H9 (cell line): Measurements from ENCODE around the gene PRKAG1. TPM values are rescaled to one million over a fixed set of nuclear protein-coding genes. Genes with fewer than 3 reads are reported as not detected.

Experiments
- DNase-seq: peaks from one replicate; pipeline ENCODE4 v3.0.0-alpha.2; 2017
- H2AFZ ChIP-seq: one replicate; pipeline ENCODE4 v1.6.1; 2013; ENCODE audit warnings: mild to moderate bottlenecking, low read length, control low read depth, moderate library complexity
- H2AK5ac ChIP-seq: 2 replicates; pipeline ENCODE4 v1.6.1; 2013; ENCODE audit warnings: low read length, control low read depth, mixed read lengths; ENCODE audit not compliant: insufficient read length
- H2BK120ac ChIP-seq: one replicate; pipeline ENCODE4 v1.6.1; 2013; ENCODE audit warnings: low read depth, mild to moderate bottlenecking, low read length, control low read depth, inconsistent platforms; ENCODE audit not compliant: poor library complexity, severe bottlenecking
- H2BK12ac ChIP-seq: 2 replicates; pipeline ENCODE4 v1.6.1; 2013; ENCODE audit warnings: low read length, control low read depth, mixed read lengths, low read depth; ENCODE audit not compliant: insufficient read length
- H2BK15ac ChIP-seq: 2 replicates; pipeline ENCODE4 v1.6.1; 2013; ENCODE audit warnings: low read depth, low read length, control low read depth
- H2BK20ac ChIP-seq: one replicate; pipeline ENCODE4 v1.6.1; 2013; ENCODE audit warnings: low read depth, mild to moderate bottlenecking, low read length, control low read depth, inconsistent platforms; ENCODE audit not compliant: poor library complexity, severe bottlenecking
- H2BK5ac ChIP-seq: 2 replicates; pipeline ENCODE4 v1.6.1; 2013; ENCODE audit warnings: low read length, control low read depth, mixed read lengths; ENCODE audit not compliant: insufficient read length
- H3K14ac ChIP-seq: 2 replicates; pipeline ENCODE4 v1.6.1; 2013; ENCODE audit warnings: low read length, control low read depth; ENCODE audit not compliant: insufficient read depth
- H3K18ac ChIP-seq: 2 replicates; pipeline ENCODE4 v1.6.1; 2013; ENCODE audit warnings: low read depth, mild to moderate bottlenecking, mixed read lengths, low read length, control low read depth; ENCODE audit not compliant: insufficient read length
- H3K23ac ChIP-seq: 2 replicates; pipeline ENCODE4 v1.6.1; 2013; ENCODE audit warnings: low read length, control low read depth, mixed read lengths, low read depth; ENCODE audit not compliant: insufficient read length
- H3K23me2 ChIP-seq: 2 replicates; pipeline ENCODE4 v1.6.1; 2013; ENCODE audit warnings: low read depth, mild to moderate bottlenecking, mixed read lengths, low read length, control low read depth; ENCODE audit not compliant: insufficient read length, poor library complexity, severe bottlenecking
- H3K27ac ChIP-seq: 2 replicates; pipeline ENCODE4 v1.5.1; 2013; ENCODE audit warnings: low read length, control low read depth, mixed read lengths, low read depth; ENCODE audit not compliant: insufficient read length
- H3K27me3 ChIP-seq: 2 replicates; pipeline ENCODE4 v1.6.1; 2013; ENCODE audit warnings: low read length, control low read depth, inconsistent platforms; ENCODE audit not compliant: insufficient read depth
- H3K4ac ChIP-seq: 2 replicates; pipeline ENCODE4 v1.6.1; 2013; ENCODE audit warnings: low read depth, mild to moderate bottlenecking, control low read depth, inconsistent platforms, low read length, moderate library complexity
- H3K4me1 ChIP-seq: 2 replicates; pipeline ENCODE4 v1.6.1; 2013; ENCODE audit warnings: low read length, control low read depth, inconsistent platforms; ENCODE audit not compliant: insufficient read depth
- H3K4me2 ChIP-seq: 2 replicates; pipeline ENCODE4 v1.6.1; 2013; ENCODE audit warnings: low read length, control low read depth, mixed read lengths; ENCODE audit not compliant: insufficient read length, insufficient read depth
- H3K56ac ChIP-seq: 2 replicates; pipeline ENCODE4 v1.6.1; 2013; ENCODE audit warnings: low read depth, mild to moderate bottlenecking, mixed read lengths, low read length, control low read depth; ENCODE audit not compliant: insufficient read length
- H3K79me1 ChIP-seq: 2 replicates; pipeline ENCODE4 v1.6.1; 2013; ENCODE audit warnings: low read depth, mild to moderate bottlenecking, moderate library complexity, low read length, control low read depth, inconsistent platforms; ENCODE audit not compliant: insufficient read depth, poor library complexity, severe bottlenecking
- H3K79me2 ChIP-seq: 2 replicates; pipeline ENCODE4 v1.6.1; 2013; ENCODE audit warnings: low read length, control low read depth, inconsistent platforms; ENCODE audit not compliant: insufficient read depth
- H3K9ac ChIP-seq: 2 replicates; pipeline ENCODE4 v1.6.1; 2013; ENCODE audit warnings: low read length, control low read depth, mixed read lengths; ENCODE audit not compliant: insufficient read length; ENCODE audit errors: extremely low read depth
- H3K9me3 ChIP-seq: one replicate; pipeline ENCODE4 v1.6.1; 2013; ENCODE audit warnings: low read depth, low read length, inconsistent platforms; ENCODE audit not compliant: control insufficient read depth
- H3T11ph ChIP-seq: one replicate; pipeline ENCODE4 v1.6.1; 2013; ENCODE audit warnings: mild to moderate bottlenecking, low read length, control low read depth, inconsistent platforms
- H4K20me1 ChIP-seq: one replicate; pipeline ENCODE4 v1.6.1; 2013; ENCODE audit not compliant: control insufficient read depth, insufficient read length, insufficient read depth
- H4K5ac ChIP-seq: 2 replicates; pipeline ENCODE4 v1.6.1; 2013; ENCODE audit warnings: low read depth, mild to moderate bottlenecking, mixed read lengths, low read length, control low read depth; ENCODE audit not compliant: insufficient read length
- H4K8ac ChIP-seq: replicated peaks from 2 replicates; pipeline ENCODE4 v1.6.1; 2013; ENCODE audit warnings: low read length, control low read depth, mixed read lengths, low read depth; ENCODE audit not compliant: insufficient read length
- H4K91ac ChIP-seq: 2 replicates; pipeline ENCODE4 v1.6.1; 2013; ENCODE audit warnings: low read depth, mild to moderate bottlenecking, moderate library complexity, mixed read lengths, low read length, control low read depth; ENCODE audit not compliant: insufficient read length
- H3K27ac Mint-ChIP-seq, 3 experiments: 2 replicates in 2 of 3; 3 replicates in 1 of 3; pipeline ENCODE4 v1.8.0; 2020 to 2021; ENCODE audit warnings: mixed read lengths in 3 of 3, mild to moderate bottlenecking in 1 of 3, moderate library complexity in 1 of 3
- H3K27me3 Mint-ChIP-seq: 2 replicates; pipeline ENCODE4 v1.8.0; 2021; ENCODE audit warnings: low read depth, mild to moderate bottlenecking, moderate library complexity, mixed read lengths
- H3K36me3 Mint-ChIP-seq, 3 experiments: 2 replicates in 2 of 3; 3 replicates in 1 of 3; pipeline ENCODE4 v1.8.0; 2020 to 2021; ENCODE audit warnings: low read depth in 3 of 3, mixed read lengths in 3 of 3; ENCODE audit not compliant: insufficient read depth in 1 of 3
- H3K4me1 Mint-ChIP-seq, 2 experiments: 2 replicates each; pipeline ENCODE4 v1.8.0; 2020; ENCODE audit warnings: mixed read lengths in 2 of 2
- H3K4me3 Mint-ChIP-seq, 2 experiments: 2 replicates in 1 of 2; 3 replicates in 1 of 2; pipeline ENCODE4 v1.8.0; 2020 to 2021; ENCODE audit warnings: mild to moderate bottlenecking in 2 of 2, mixed read lengths in 2 of 2, moderate library complexity in 1 of 2
- H3K9me3 Mint-ChIP-seq, 2 experiments: 2 replicates in 1 of 2; 3 replicates in 1 of 2; pipeline ENCODE4 v1.8.0; 2020; ENCODE audit warnings: mild to moderate bottlenecking in 2 of 2, mixed read lengths in 2 of 2, moderate library complexity in 1 of 2
- WGBS: extraction: QIAGEN DNeasy Blood & Tissue Kit; methylation state at CpG from one replicate; pipeline ENCODE4 v1.1.7; 2013; ENCODE audit warnings: missing lambda C conversion rate, low lambda C conversion rate, mixed read lengths; ENCODE audit not compliant: insufficient read length; ENCODE audit errors: extremely low coverage; 5-methylcytosine and 5-hydroxymethylcytosine counted together
- total RNA-seq: library from RNA; stranded (reverse); gene quantifications from 2 replicates; pipeline ENCODE4 v1.2.1, GENCODE V29; 2021
- TF ChIP-seq, protein P1 (sequence below): fragments of 200-600 bp; sonication (generic); conservative IDR thresholded peaks from 3 replicates; pipeline ENCODE4 v1.8.0; 2021; ENCODE audit warnings: antibody characterized with exemption, mild to moderate bottlenecking

Gene PRKAG1
- total RNA-seq, 1 experiment from 2014 or later, result 34.8 TPM

DNA sequence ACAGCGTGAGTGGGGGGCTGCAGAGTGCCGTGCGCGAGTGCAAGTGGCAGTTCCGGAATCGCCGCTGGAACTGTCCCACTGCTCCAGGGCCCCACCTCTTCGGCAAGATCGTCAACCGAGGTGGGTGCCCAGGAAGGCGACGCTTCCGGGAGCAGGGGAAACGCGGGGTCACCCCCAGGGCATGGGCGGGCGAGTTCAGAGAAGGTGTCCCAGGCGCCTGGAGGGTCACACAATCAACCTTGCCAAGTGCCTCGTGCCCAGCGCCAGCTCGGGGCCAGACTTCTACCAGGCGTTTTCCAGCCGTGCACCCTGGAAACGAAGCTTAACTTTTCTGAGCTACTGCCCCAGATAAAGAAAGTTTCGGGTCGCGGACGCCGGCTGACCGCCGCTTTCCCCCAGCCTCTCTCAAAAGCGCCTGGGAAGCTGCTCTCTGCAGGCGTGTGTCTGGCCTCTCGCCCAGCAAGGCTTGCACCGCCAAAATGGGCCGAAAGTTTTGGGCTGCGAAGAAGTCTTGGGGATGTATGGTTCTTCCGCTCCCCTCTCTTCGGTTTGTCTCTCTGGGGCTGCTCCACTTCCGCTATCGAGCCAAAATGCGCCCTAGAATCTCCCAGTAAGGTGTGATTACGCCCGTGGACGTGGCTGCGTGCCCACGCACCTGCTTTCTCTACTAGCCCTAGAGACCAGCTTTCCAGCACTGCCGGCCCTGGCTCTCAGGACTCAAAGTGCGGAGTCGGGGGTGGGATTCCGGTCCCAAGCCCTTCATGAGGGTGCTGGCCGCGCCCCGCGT lies 38.8 kb downstream of the PRKAG1 start:
- no peaks in the 10 kb centered on the region for H3K79me1 ChIP-seq
- Mint-ChIP-seq H3K4me3 (peak overlapping the region; percentile 49 to 75), H3K36me3 (no peaks in the 10 kb centered on the region; a peak in 1 of 7 replicates), H3K4me1 (peaks cover 25 to 37% of the 10 kb centered on the region in 2 experiments), H3K9me3 (peaks cover 3 to 9% of the 10 kb centered on the region in 2 experiments; a peak in 4 of 5 replicates), H3K27me3 (peaks cover 99% of the 10 kb centered on the region), H3K27ac (no peak overlapping the region)
- no peak overlapping the region for H3K14ac ChIP-seq
- H4K91ac ChIP-seq, result no peak overlapping the region
- H3K4ac ChIP-seq, result no peak overlapping the region
- H3K56ac ChIP-seq, result no peak overlapping the region
- no peak overlapping the region for H4K5ac ChIP-seq
- H2BK12ac ChIP-seq, result no peak overlapping the region
- TF ChIP-seq, protein P1, sequence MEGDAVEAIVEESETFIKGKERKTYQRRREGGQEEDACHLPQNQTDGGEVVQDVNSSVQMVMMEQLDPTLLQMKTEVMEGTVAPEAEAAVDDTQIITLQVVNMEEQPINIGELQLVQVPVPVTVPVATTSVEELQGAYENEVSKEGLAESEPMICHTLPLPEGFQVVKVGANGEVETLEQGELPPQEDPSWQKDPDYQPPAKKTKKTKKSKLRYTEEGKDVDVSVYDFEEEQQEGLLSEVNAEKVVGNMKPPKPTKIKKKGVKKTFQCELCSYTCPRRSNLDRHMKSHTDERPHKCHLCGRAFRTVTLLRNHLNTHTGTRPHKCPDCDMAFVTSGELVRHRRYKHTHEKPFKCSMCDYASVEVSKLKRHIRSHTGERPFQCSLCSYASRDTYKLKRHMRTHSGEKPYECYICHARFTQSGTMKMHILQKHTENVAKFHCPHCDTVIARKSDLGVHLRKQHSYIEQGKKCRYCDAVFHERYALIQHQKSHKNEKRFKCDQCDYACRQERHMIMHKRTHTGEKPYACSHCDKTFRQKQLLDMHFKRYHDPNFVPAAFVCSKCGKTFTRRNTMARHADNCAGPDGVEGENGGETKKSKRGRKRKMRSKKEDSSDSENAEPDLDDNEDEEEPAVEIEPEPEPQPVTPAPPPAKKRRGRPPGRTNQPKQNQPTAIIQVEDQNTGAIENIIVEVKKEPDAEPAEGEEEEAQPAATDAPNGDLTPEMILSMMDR, result no peak
- no peak overlapping the region for H3K9ac ChIP-seq
- H3K23me2 ChIP-seq, result peaks cover 15% of the 10 kb centered on the region
- no peak overlapping the region for H3K27ac ChIP-seq
- no peaks in the 10 kb centered on the region for H4K20me1 ChIP-seq
- no peak overlapping the region for H2BK15ac ChIP-seq
- peaks cover 91% of the 10 kb centered on the region for H3K27me3 ChIP-seq
- H3K23ac ChIP-seq, result no peak overlapping the region
- no peak overlapping the region for H2AFZ ChIP-seq
- no peaks in the 10 kb centered on the region; the same call in 1 of the 2 replicates for H3K4me1 ChIP-seq
- peak; percentile 58 for DNase-seq
- no CpG with 5 or more reads among the region's 55 CpGs for WGBS
- H3K18ac ChIP-seq, result no peak overlapping the region
- no peak overlapping the region for H2BK5ac ChIP-seq
- no peak overlapping the region for H2BK120ac ChIP-seq
- no peaks in the 10 kb centered on the region for H3K79me2 ChIP-seq
- no peak overlapping the region for H2AK5ac ChIP-seq
- no peak overlapping the region for H4K8ac ChIP-seq
- H3K9me3 ChIP-seq, result no peaks in the 10 kb centered on the region
- H2BK20ac ChIP-seq, result no peak overlapping the region
- no peak overlapping the region for H3T11ph ChIP-seq
- H3K4me2 ChIP-seq, result peak overlapping the region; percentile 30
